Astrocyte (in vitro differentiated cells and primary cell): Measurements from ENCODE around the gene GPR137B. TPM values are rescaled to one million over a fixed set of nuclear protein-coding genes. Genes with fewer than 3 reads are reported as not detected.

Experiments
- DNase-seq: peaks from one replicate; pipeline ENCODE4 v3.0.0-alpha.2; 2010; ENCODE audit warnings: low read depth
- FAIRE-seq: peaks from 2 replicates; lab custom pipeline; 2011; peaks lifted over from hg19 to GRCh38; lab: Jason Lieb, UNC
- H2AFZ ChIP-seq: 2 replicates; pipeline ENCODE4 v1.6.0; 2012; ENCODE audit warnings: low read depth, low read length, inconsistent platforms
- H3K27ac ChIP-seq: 2 replicates; pipeline ENCODE4 v1.5.1; 2011; ENCODE audit warnings: low read depth, low read length, inconsistent platforms
- H3K27me3 ChIP-seq: 2 replicates; pipeline ENCODE4 v1.6.0; 2011; ENCODE audit warnings: low read length, inconsistent platforms; ENCODE audit not compliant: insufficient read depth
- H3K36me3 ChIP-seq: 2 replicates; pipeline ENCODE4 v1.5.1; 2011; ENCODE audit warnings: low read length, inconsistent platforms; ENCODE audit not compliant: insufficient read depth
- H3K4me1 ChIP-seq: 2 replicates; pipeline ENCODE4 v1.5.1; 2011; ENCODE audit warnings: low read length, inconsistent platforms; ENCODE audit not compliant: insufficient read depth
- H3K4me2 ChIP-seq: 2 replicates; pipeline ENCODE4 v1.6.0; 2012; ENCODE audit warnings: low read length, inconsistent platforms
- H3K4me3 ChIP-seq: 2 replicates; pipeline ENCODE4 v1.5.1; 2011; ENCODE audit warnings: low read depth, mild to moderate bottlenecking, low read length, inconsistent platforms; ENCODE audit not compliant: insufficient read depth
- H3K79me2 ChIP-seq: 2 replicates; pipeline ENCODE4 v1.6.0; 2012; ENCODE audit warnings: mild to moderate bottlenecking, low read length, inconsistent platforms; ENCODE audit not compliant: insufficient read depth
- H3K9ac ChIP-seq: 2 replicates; pipeline ENCODE4 v1.6.0; 2012; ENCODE audit warnings: mild to moderate bottlenecking, low read length, inconsistent platforms
- H3K9me3 ChIP-seq: 2 replicates; pipeline ENCODE4 v1.5.1; 2012; ENCODE audit warnings: low read depth, mild to moderate bottlenecking, low read length, inconsistent platforms; ENCODE audit not compliant: insufficient read depth
- H4K20me1 ChIP-seq: 2 replicates; pipeline ENCODE4 v1.6.0; 2012; ENCODE audit warnings: low read length, inconsistent platforms; ENCODE audit not compliant: insufficient read depth
- H3K27ac Mint-ChIP-seq: one replicate; pipeline ENCODE4 v1.8.0; 2021; ENCODE audit warnings: mild to moderate bottlenecking, mixed read lengths; ENCODE audit not compliant: unreplicated experiment
- H3K27me3 Mint-ChIP-seq: one replicate; pipeline ENCODE4 v1.8.0; 2021; ENCODE audit warnings: low read depth, mixed read lengths; ENCODE audit not compliant: unreplicated experiment
- H3K36me3 Mint-ChIP-seq: one replicate; pipeline ENCODE4 v1.8.0; 2021; ENCODE audit warnings: low read depth, mixed read lengths; ENCODE audit not compliant: unreplicated experiment
- H3K4me1 Mint-ChIP-seq: one replicate; pipeline ENCODE4 v1.8.0; 2021; ENCODE audit warnings: low read depth, mixed read lengths; ENCODE audit not compliant: unreplicated experiment
- H3K4me3 Mint-ChIP-seq: one replicate; pipeline ENCODE4 v1.8.0; 2021; ENCODE audit warnings: mild to moderate bottlenecking, moderate library complexity, mixed read lengths; ENCODE audit not compliant: unreplicated experiment
- H3K9me3 Mint-ChIP-seq: one replicate; pipeline ENCODE4 v1.8.0; 2021; ENCODE audit warnings: mild to moderate bottlenecking, mixed read lengths; ENCODE audit not compliant: unreplicated experiment
- CTCF ChIP-seq: IDR thresholded peaks from 2 replicates; pipeline ENCODE4 v1.5.1; 2011; ENCODE audit warnings: low read depth, mild to moderate bottlenecking, inconsistent platforms, low read length, moderate library complexity; ENCODE audit not compliant: insufficient read depth
- EZH2 ChIP-seq: IDR thresholded peaks from 2 replicates; pipeline ENCODE4 v1.6.1; 2012; ENCODE audit warnings: mild to moderate bottlenecking, low read length, inconsistent platforms; ENCODE audit not compliant: insufficient read depth
- total RNA-seq: library from RNA; stranded (reverse); gene quantifications from 2 replicates; pipeline ENCODE4 v1.2.1, GENCODE V29; 2021

Gene GPR137B
- total RNA-seq, 1 donor from 2014 or later = 12.9 TPM

DNA sequence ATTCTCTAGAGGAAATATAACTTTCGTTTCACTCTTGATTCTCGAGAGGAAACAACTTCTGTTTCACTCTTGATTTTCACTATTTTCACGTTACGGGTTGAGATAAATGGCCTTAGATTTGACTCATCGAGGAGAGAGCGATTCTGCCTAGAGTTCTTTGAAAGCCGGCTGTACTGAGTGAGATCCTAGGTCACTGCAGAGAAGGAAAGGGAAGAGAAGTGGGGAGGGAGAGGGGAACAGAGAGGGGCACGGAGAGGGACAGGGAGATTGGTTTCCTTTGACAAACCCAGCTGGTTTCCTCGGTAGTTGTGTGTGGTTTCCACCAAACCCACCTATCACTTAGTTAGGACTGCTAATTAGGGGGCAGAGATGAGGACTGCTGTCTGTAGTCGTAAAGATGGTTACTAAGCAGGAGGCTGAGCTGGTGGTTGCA is 21.6 kb upstream of the GPR137B start:
- Histone ChIP-seq H3K27me3 (no peaks in the 10 kb centered on the region), H3K9ac (no peak overlapping the region), H2AFZ (no peak overlapping the region), H3K4me2 (no peak overlapping the region), H3K36me3 (no peaks in the 10 kb centered on the region), H3K9me3 (no peaks in the 10 kb centered on the region), H4K20me1 (no peaks in the 10 kb centered on the region), H3K27ac (no peak overlapping the region), H3K4me3 (no peak overlapping the region), H3K79me2 (no peaks in the 10 kb centered on the region), H3K4me1 (no peaks in the 10 kb centered on the region)
- FAIRE-seq = no peak
- Mint-ChIP-seq H3K4me1 (no peaks in the 10 kb centered on the region), H3K36me3 (no peaks in the 10 kb centered on the region), H3K4me3 (no peak overlapping the region), H3K9me3 (no peaks in the 10 kb centered on the region), H3K27me3 (peaks cover 9% of the 10 kb centered on the region), H3K27ac (no peak overlapping the region)
- TF ChIP-seq EZH2 (no peak), CTCF (no peak)
- DNase-seq = no peak

GRCh38 chr1:236122176-236122575 is 20.2 kb upstream of the GPR137B start:
- H3K4me1 ChIP-seq = no peaks in the 10 kb centered on the region
- no peak for DNase-seq
- H3K27ac ChIP-seq = no peak overlapping the region
- H3K9me3 ChIP-seq = no peaks in the 10 kb centered on the region
- H3K4me3 Mint-ChIP-seq = no peak overlapping the region
- peaks cover 9% of the 10 kb centered on the region for H3K27me3 Mint-ChIP-seq
- H4K20me1 ChIP-seq = no peaks in the 10 kb centered on the region
- no peak overlapping the region for H3K9ac ChIP-seq
- no peak overlapping the region for H3K27ac Mint-ChIP-seq
- no peak overlapping the region for H3K4me3 ChIP-seq
- no peaks in the 10 kb centered on the region for H3K36me3 ChIP-seq
- no peaks in the 10 kb centered on the region for H3K79me2 ChIP-seq
- no peak for TF ChIP-seq EZH2
- TF ChIP-seq CTCF = no peak
- H3K4me1 Mint-ChIP-seq = no peaks in the 10 kb centered on the region
- no peak overlapping the region for H2AFZ ChIP-seq
- H3K36me3 Mint-ChIP-seq = no peaks in the 10 kb centered on the region
- no peaks in the 10 kb centered on the region for H3K27me3 ChIP-seq
- no peak for FAIRE-seq
- H3K9me3 Mint-ChIP-seq = no peaks in the 10 kb centered on the region
- no peak overlapping the region for H3K4me2 ChIP-seq

- TF ChIP-seq CTCF = no peak
- TF ChIP-seq EZH2 = no peak
- no peak overlapping the region for H3K27ac Mint-ChIP-seq
- H3K4me2 ChIP-seq = no peak overlapping the region
- H2AFZ ChIP-seq = no peak overlapping the region
- H3K9me3 Mint-ChIP-seq = no peaks in the 10 kb centered on the region
- H3K9me3 ChIP-seq = no peaks in the 10 kb centered on the region
- H3K4me1 ChIP-seq = no peaks in the 10 kb centered on the region
- H3K27me3 ChIP-seq = no peaks in the 10 kb centered on the region
- H3K4me3 Mint-ChIP-seq = no peak overlapping the region
- DNase-seq (no peak), FAIRE-seq (no peak)
- H3K36me3 ChIP-seq = no peaks in the 10 kb centered on the region
- H3K4me3 ChIP-seq = no peak overlapping the region
- no peaks in the 10 kb centered on the region for H3K79me2 ChIP-seq
- H3K36me3 Mint-ChIP-seq = no peaks in the 10 kb centered on the region
- H3K4me1 Mint-ChIP-seq = no peaks in the 10 kb centered on the region
- H4K20me1 ChIP-seq = no peaks in the 10 kb centered on the region
- peaks cover 9% of the 10 kb centered on the region for H3K27me3 Mint-ChIP-seq
- H3K27ac ChIP-seq = no peak overlapping the region
- no peak overlapping the region for H3K9ac ChIP-seq
These were observed 18.8 kb upstream of the GPR137B start for GRCh38 chr1:236123563-236123962.
